Measurements from ENCODE around the gene DLGAP3. TPM values are rescaled to one million over a fixed set of nuclear protein-coding genes. Genes with fewer than 3 reads are reported as not detected.

DLGAP3 gene
- total RNA-seq, 4 donors from 2014 or later: 0.25 to 0.84 (median 0.30) TPM

GRCh38 chr1:34816332-34816731 lies 113.1 kb downstream of the DLGAP3 start:
- no peak for ATAC-seq (ENCODE audit: low FRiP score)
- no peak for TF ChIP-seq CTCF (IDR thresholded peaks at IDR 0.05)
- DNase-seq (ENCODE audit: low spot score): no peak

Other genes starting within 250 kb of the DLGAP3 start
- gene GJB5, start 174.6 kb downstream of the DLGAP3 start, total RNA-seq: not detected
- not detected for gene GJB4, start 169.9 kb downstream of the DLGAP3 start, total RNA-seq
- gene GJB3, start 148.4 kb downstream of the DLGAP3 start, total RNA-seq: not detected
- gene GJA4, start 136.7 kb downstream of the DLGAP3 start, total RNA-seq: 100 to 1,000 TPM in 1 of 4 donors, 10 to 100 TPM in 3; 20.4 to 101 (median 45.3) TPM
- 10 to 100 TPM; 34.0 to 65.4 (median 42.1) TPM for gene SMIM12, start 69.9 kb downstream of the DLGAP3 start, total RNA-seq
- 10 to 100 TPM; 31.5 to 61.0 (median 48.8) TPM for gene TMEM35B, start 55.7 kb upstream of the DLGAP3 start, total RNA-seq
- gene ZMYM6, start 102.3 kb upstream of the DLGAP3 start, total RNA-seq: 10 to 100 TPM in 3 of 4 donors, 1 to 10 TPM in 1; 8.0 to 21.4 (median 12.8) TPM
- 10 to 100 TPM in 1 of 4 donors, 1 to 10 TPM in 3; 3.7 to 23.3 (median 6.9) TPM for gene ZMYM1, start 149.7 kb upstream of the DLGAP3 start, total RNA-seq

All from omental fat pad (tissue), 4 donors.